GM18907 (cell line): ENCODE data around the gene OR2A25.
"Not testable (repeated sequence)": the region's sequence is repeated elsewhere in the genome, so short reads cannot be mapped to it uniquely, and the experiment has no call there.

Source experiments
- ATAC-seq: cut with Tn5 transposase; IDR thresholded peaks from one replicate; pipeline ENCODE4 v1.9.1; 2021; ENCODE audit warnings: mild to moderate bottlenecking, moderate library complexity; ENCODE audit not compliant: unreplicated experiment

Gene OR2A25

GRCh38 chr7:144069511-144069910, at the start of gene OR2A25:
Gene OR2A25 (plus strand): TSS chr7:144069811. CDS start chr7:144074220, 4,409 bp downstream.
- no peak for ATAC-seq

GRCh38 chr7:144020340-144020739, 49.3 kb upstream of the OR2A25 start:
- no peak for ATAC-seq

- no peak for ATAC-seq
Measured at GRCh38 chr7:144022169-144022568, 47.4 kb upstream of the OR2A25 start.

GRCh38 chr7:144023171-144023827, 46.3 kb upstream of the OR2A25 start:
- no peak for ATAC-seq

GRCh38 chr7:144024213-144024612, 45.4 kb upstream of the OR2A25 start:
- no peak for ATAC-seq

GRCh38 chr7:144026203-144026883, 43.3 kb upstream of the OR2A25 start:
- ATAC-seq, result no peak

GRCh38 chr7:144027070-144027469, 42.5 kb upstream of the OR2A25 start:
- ATAC-seq, result no peak

- no peak for ATAC-seq
Measured at GRCh38 chr7:144027974-144028373, 41.6 kb upstream of the OR2A25 start.

- ATAC-seq, result no peak
Measured at GRCh38 chr7:144028547-144028946, 41.1 kb upstream of the OR2A25 start.

GRCh38 chr7:144032516-144032915, 37.1 kb upstream of the OR2A25 start:
- no peak for ATAC-seq

- ATAC-seq, result no peak
Measured at GRCh38 chr7:144032985-144033709, 36.5 kb upstream of the OR2A25 start.

- ATAC-seq, result no peak
Measured at GRCh38 chr7:144035385-144035784, 34.2 kb upstream of the OR2A25 start.

- ATAC-seq, result no peak
Measured at GRCh38 chr7:144036302-144036885, 33.2 kb upstream of the OR2A25 start.

GRCh38 chr7:144037414-144038035, 32.1 kb upstream of the OR2A25 start:
- no peak for ATAC-seq

- ATAC-seq, result no peak
Measured at GRCh38 chr7:144038887-144039286, 30.7 kb upstream of the OR2A25 start.

- ATAC-seq, result no peak
Measured at GRCh38 chr7:144048648-144049047, 21.0 kb upstream of the OR2A25 start, which contains the start of gene OR2A5. Gene OR2A5 (plus strand): TSS chr7:144048948. CDS start chr7:144050402, 1,454 bp downstream.

- no peak for ATAC-seq
Measured at GRCh38 chr7:144049491-144049890, 20.1 kb upstream of the OR2A25 start.

- ATAC-seq, result no peak
Measured at GRCh38 chr7:144050093-144050492, 19.5 kb upstream of the OR2A25 start.

GRCh38 chr7:144050884-144051283, 18.7 kb upstream of the OR2A25 start:
- not testable (repeated sequence) for ATAC-seq

- ATAC-seq, result no peak
Measured at GRCh38 chr7:144057954-144058353, 11.7 kb upstream of the OR2A25 start.

GRCh38 chr7:144063710-144064109, 5.9 kb upstream of the OR2A25 start:
- ATAC-seq, result no peak
